ENCODE measurements around the gene MAEA. TPM values are rescaled to one million over a fixed set of nuclear protein-coding genes. Genes with fewer than 3 reads are reported as not detected.

The MAEA gene
- total and polyA plus RNA-seq, 9 of the 15 experiments (the other 6 are each of a cell fraction or from before 2014, with no cell fraction given), result 2.1 to 86.5 (median 45.0) TPM

DNA sequence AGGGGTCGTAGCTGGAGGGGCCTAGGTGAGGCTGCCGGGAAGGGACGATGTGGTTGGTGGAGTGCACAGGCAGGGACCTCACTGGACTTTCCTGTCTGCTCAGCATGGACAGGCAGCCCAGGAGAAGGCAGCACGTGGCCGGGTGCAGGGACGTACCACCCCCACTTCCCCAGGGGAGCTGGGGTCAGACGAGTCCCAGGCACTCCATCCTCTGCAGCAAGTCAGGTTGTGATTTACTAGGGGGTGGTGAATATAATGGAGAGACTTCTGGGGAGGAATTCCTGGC, 39.2 kb upstream of the MAEA start:
- H3K4me3 ChIP-seq, result no peak overlapping the region
- no peak for FAIRE-seq
- peaks cover 4 to 53% of the 10 kb centered on the region in 2 experiments; a peak in 4 of 5 replicates for H3K4me1 ChIP-seq (replicated peaks in 1 of 2; ENCODE audit: control insufficient read depth in 2 of 2, insufficient read depth in 2 of 2, low read length in 2 of 2)
- peak in 1 of 4 experiments; percentile 9 for DNase-seq (ENCODE audit: extremely low read depth in 1 of 4, low spot score in 3 of 4)
- H3K36me3 ChIP-seq (ENCODE audit: control insufficient read depth, insufficient read depth, low read length), result peaks cover 21% of the 10 kb centered on the region; the same call in 1 of the 3 replicates
- no peak overlapping the region for H2AFZ ChIP-seq (ENCODE audit: low read depth, low read length)
- peaks cover 8% of the 10 kb centered on the region for H3K9me3 ChIP-seq (replicated peaks; ENCODE audit: control insufficient read depth, insufficient read depth, low read depth, low read length)
- peak overlapping the region; percentile 81; the same call in 1 of the 2 replicates for H3K4me2 ChIP-seq (ENCODE audit: insufficient read depth, low read length)
- intact Hi-C loops (cut with micrococcal nuclease), result no loop called here
- peak overlapping the region in 1 of 2 experiments; percentile 94; a peak in 2 of 4 replicates for H3K9ac ChIP-seq (ENCODE audit: insufficient read depth in 1 of 2, low read depth in 2 of 2, low read length in 2 of 2)
- no peaks in the 10 kb centered on the region for H3K27me3 ChIP-seq (ENCODE audit: control insufficient read depth in 2 of 2, insufficient read depth in 2 of 2, low read length in 2 of 2)
- H3K9me1 ChIP-seq (ENCODE audit: control insufficient read depth, insufficient read depth, low read length), result peaks cover 10% of the 10 kb centered on the region
- H3K27ac ChIP-seq (ENCODE audit: extremely low read depth, low read depth, low read length), result no peak overlapping the region
- no peak for ATAC-seq
- BruUV-seq (replicated peaks), result no TSS peak
- TF ChIP-seq JUNB (CRISPR knock-in tag; conservative IDR thresholded peaks at IDR 0.05) (no peak), KDM5B (IDR thresholded peaks at IDR 0.05; ENCODE audit: insufficient replicate concordance, low read depth, low read length) (peak; percentile 30)
- H4K20me1 ChIP-seq (replicated peaks; ENCODE audit: control insufficient read depth, insufficient read depth, low read length), result no peaks in the 10 kb centered on the region; the same call in 1 of the 2 replicates
- POLR2A ChIA-PET, result interaction anchor here (0.6 to 2.3 kb wide), 4 partner anchors 11 to 113 kb away, joined by 3 to 13 read pairs (median 4); partner anchors contain the start of gene UVSSA
- H3K79me2 ChIP-seq (ENCODE audit: control insufficient read depth, insufficient read depth, low read length), result peaks cover 41% of the 10 kb centered on the region
- in situ Hi-C loops (cut with MboI), result no loop called here
- 100% methylated on average over 7 of the region's 7 CpGs for WGBS (ENCODE audit: insufficient coverage, low coverage, missing lambda C conversion rate)
- CTCF ChIA-PET (ENCODE audit: low intra/inter-chr PET ratio), result no interaction called here

DNA sequence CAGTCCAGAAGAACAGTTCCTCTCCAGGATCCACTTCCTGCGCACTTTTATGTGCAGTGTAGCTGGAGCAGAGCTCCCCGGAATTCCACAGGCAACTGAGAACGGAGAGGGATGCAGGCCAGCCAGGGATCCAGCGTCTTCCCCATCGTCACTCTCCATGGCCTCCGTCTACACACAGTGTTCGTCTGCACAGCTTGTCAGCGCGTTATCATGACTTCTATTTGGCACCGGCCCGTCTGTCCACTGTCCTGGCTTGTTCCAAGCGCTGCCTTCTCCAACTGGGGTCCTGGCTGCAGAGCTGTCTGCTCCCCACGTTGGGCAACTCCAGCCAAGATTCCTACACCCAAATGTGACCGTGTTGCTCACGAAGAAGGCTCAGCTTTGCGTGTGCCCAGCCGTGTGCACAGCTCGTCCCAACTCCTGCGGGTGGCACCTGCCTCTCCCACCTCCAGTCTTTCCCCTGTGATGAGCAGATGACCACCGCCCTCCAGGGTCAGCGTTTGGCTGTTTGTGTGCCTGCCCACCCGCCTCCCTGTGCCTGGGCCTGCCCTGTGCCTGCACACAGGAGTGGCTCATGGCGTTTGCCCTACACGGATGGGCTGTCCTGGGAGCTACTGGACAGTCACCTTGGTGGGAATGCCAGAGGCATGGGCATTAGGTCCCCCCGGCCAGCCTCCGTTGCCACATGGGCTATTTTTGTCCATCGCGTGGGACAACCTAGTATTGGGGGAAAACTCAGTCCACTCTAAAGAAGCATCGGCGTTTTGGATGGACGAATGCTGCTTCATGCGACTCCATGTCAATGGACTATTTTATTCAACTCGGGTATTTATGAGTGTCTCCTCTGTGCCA, 38.5 kb upstream of the MAEA start:
- ChIA-PET CTCF (ENCODE audit: low intra/inter-chr PET ratio) (no interaction called here), POLR2A (interaction anchor here (0.6 to 2.3 kb wide), 5 partner anchors 10 to 114 kb away, joined by 3 to 13 read pairs (median 3); partner anchors contain the start of gene UVSSA)
- peaks cover 4 to 46% of the 10 kb centered on the region in 2 experiments; a peak in 4 of 5 replicates for H3K4me1 ChIP-seq (replicated peaks in 1 of 2; ENCODE audit: control insufficient read depth in 2 of 2, insufficient read depth in 2 of 2, low read length in 2 of 2)
- no peak overlapping the region for H3K4me2 ChIP-seq (ENCODE audit: insufficient read depth, low read length)
- H3K27me3 ChIP-seq (ENCODE audit: control insufficient read depth in 2 of 2, insufficient read depth in 2 of 2, low read length in 2 of 2), result no peaks in the 10 kb centered on the region
- no peak for FAIRE-seq
- peaks cover 17% of the 10 kb centered on the region; the same call in 1 of the 3 replicates for H3K36me3 ChIP-seq (ENCODE audit: control insufficient read depth, insufficient read depth, low read length)
- DNase-seq (ENCODE audit: extremely low read depth in 1 of 4, low spot score in 3 of 4), result no peak
- TF ChIP-seq ZNF75A (CRISPR knock-in tag; IDR thresholded peaks at IDR 0.05) (peak; percentile 73), POLR2G (IDR thresholded peaks at IDR 0.05; ENCODE audit: low read depth, low read length) (peak; percentile 29; the same call in 1 of the 2 replicates), KDM5B (IDR thresholded peaks at IDR 0.05; ENCODE audit: insufficient replicate concordance, low read depth, low read length) (no peak)
- 96% methylated on average over 33 of the region's 33 CpGs for WGBS (ENCODE audit: insufficient coverage, low coverage, missing lambda C conversion rate)
- no peak overlapping the region for H3K27ac ChIP-seq (ENCODE audit: extremely low read depth, low read depth, low read length)
- no peak overlapping the region for H3K4me3 ChIP-seq
- no peak overlapping the region for H2AFZ ChIP-seq (ENCODE audit: low read depth, low read length)
- intact Hi-C loops (cut with micrococcal nuclease) (no loop called here), in situ Hi-C loops (cut with MboI) (no loop called here)
- H3K9me1 ChIP-seq (ENCODE audit: control insufficient read depth, insufficient read depth, low read length), result peaks cover 4% of the 10 kb centered on the region
- ATAC-seq, result no peak
- peaks cover 8% of the 10 kb centered on the region for H3K9me3 ChIP-seq (replicated peaks; ENCODE audit: control insufficient read depth, insufficient read depth, low read depth, low read length)
- no TSS peak for BruUV-seq (replicated peaks)
- no peaks in the 10 kb centered on the region; the same call in 1 of the 2 replicates for H4K20me1 ChIP-seq (replicated peaks; ENCODE audit: control insufficient read depth, insufficient read depth, low read length)
- no peak overlapping the region for H3K9ac ChIP-seq (ENCODE audit: insufficient read depth in 1 of 2, low read depth in 2 of 2, low read length in 2 of 2)
- H3K79me2 ChIP-seq (ENCODE audit: control insufficient read depth, insufficient read depth, low read length), result peaks cover 34% of the 10 kb centered on the region
